SK-MEL-5 (cell line): ENCODE data around the gene SGMS1. TPM values are rescaled to one million over a fixed set of nuclear protein-coding genes. Genes with fewer than 3 reads are reported as not detected.
A peak's percentile ranks its signal among the peaks of the same experiment; 100 is the strongest.

Experiments
- DNase-seq: peaks from one replicate; pipeline ENCODE4 v3.0.0-alpha.2; 2016; ENCODE audit warnings: low read depth, low spot score
- in situ Hi-C: cut with HindIII; loops from 2 replicates; pipeline ENCODE4 v1.10.0; 2016; ENCODE audit warnings: low sequenced_read_pairs, high pct_unique_total_duplicates, low pct_unique_long_range_greater_than_20kb
- total RNA-seq: library from RNA; depleted of rRNA; stranded (reverse); fragments of >200 nt; shearing (Covaris generic); gene quantifications from 2 replicates; pipeline ENCODE4 v1.2.3, GENCODE V29; 2014

SGMS1 gene
- total RNA-seq, 1 experiment from 2014 or later: 5.8 TPM

DNA sequence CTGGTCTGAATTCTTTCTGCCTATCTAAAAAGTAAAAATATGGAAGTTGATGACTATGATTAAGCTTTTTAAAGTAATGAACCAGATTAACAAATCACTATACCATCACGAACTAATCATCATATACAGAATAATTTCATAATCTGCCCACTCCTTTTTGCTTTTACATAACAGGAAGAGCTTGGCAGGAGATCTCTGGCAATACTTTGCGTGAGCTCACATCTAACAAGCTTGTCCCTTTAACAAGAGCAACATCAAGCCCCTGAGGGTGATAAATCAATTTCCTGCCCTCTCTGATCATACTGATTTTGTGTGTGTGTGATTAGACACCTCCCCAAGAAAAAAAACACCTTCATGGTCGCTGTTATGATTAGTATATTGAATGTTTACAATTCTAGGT is 228.9 kb downstream of the SGMS1 start:
- no peak for DNase-seq
- in situ Hi-C loops: no loop called here

DNA sequence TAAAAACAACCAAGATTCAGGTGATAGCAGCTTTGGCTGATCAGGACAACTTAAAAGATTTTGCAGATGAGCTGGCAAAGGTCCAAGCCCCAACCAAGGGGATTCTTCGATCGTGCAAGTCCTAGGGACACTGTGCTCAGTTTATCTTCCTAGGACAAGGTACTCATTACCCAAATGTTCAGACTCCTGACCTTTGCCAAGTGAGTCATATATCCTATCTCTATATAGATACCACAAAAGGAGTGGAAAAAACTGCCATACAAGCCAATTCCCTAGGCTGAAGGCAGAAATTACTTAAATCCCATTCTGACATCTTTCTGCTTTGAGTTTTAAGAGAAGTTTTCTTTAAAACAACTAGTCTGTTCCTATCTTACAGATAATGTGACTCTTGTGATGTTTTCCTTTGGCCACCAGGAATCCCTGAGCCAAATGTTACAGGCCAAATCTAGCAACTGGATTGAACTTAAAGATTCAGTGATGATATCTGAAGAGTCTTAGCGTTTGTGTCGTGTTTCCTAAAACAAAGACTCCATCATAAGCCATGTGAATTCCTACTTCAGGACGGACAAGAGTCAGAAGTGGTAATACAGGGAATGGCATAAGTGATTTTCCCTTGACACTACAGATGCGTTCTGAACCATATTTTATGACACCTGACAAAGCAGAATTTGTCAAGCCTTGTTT is 229.8 kb downstream of the SGMS1 start:
- no peak for DNase-seq
- in situ Hi-C loops: no loop called here

DNA sequence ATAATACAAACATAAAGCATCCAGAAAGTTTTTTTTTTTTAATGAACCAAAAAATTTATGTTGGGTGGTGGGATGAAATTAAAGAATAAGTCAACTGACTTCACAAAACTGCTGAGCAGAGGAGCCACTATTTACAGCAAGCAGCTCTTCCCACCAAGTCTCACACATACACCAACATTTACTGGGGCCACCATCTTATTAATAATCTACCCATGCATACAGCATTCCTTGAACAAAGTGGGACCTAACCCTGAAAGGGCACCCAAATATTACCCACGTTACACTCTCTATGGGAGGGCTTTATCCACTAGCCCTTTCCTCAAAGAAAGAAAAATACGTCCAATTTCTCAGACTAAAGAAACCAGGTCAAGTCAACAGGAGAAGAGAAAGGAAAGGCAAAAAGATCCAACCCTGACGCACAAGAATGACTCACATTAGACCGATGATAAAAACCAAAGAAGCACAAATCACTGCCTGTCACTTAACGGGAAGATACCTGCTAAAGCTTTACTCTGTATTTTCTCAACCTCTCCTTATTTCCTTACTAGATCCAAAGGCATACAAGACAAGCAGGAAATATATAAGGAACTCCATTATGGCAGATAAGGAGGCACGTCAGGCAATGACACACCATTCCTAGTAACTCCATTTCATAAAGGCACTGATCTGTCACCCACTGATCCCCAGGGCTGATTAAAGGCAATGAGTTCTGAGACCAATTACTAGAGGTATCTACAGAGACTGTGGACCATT is 230.6 kb downstream of the SGMS1 start:
- in situ Hi-C loops: no loop called here
- DNase-seq: no peak

DNA sequence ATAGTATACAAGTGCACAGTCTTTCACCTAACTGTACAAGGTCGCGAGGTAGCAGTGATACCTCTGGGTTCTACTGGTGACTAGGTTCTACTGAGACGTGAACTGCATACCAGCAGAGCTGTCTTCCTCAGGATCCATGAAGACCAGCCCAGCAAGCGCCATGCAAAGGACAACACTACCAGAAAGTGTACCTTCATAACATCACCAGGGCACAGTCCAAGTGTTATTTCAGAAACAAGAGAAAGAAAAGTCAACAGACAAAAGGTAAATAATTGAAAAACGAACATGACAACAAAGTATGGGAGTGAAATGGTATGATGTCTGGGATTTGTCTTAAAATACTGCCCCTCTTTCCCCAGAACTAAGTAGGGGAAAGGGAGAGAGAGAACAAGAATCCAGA is 231.3 kb downstream of the SGMS1 start:
- no peak for DNase-seq
- in situ Hi-C loops: no loop called here

DNA sequence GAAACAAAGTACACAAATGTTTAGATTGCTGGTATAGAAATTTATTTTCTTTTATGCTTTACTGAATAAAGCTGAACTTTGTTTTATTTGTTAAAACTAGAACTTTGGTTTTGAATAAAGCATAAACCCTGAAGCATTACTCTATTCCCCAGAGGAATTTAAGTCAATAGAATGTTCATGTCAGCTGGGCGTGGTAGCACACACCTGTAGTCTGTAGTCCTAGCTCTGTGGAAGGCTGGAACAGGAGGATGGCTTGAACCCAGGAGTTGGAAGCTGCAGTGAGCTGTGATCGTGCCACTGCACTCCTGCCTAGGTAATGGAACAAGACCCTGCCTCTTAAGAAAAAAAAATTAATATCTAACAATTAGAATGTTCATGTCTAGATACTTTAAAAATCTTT is 233.5 kb downstream of the SGMS1 start:
- in situ Hi-C loops: no loop called here

DNA sequence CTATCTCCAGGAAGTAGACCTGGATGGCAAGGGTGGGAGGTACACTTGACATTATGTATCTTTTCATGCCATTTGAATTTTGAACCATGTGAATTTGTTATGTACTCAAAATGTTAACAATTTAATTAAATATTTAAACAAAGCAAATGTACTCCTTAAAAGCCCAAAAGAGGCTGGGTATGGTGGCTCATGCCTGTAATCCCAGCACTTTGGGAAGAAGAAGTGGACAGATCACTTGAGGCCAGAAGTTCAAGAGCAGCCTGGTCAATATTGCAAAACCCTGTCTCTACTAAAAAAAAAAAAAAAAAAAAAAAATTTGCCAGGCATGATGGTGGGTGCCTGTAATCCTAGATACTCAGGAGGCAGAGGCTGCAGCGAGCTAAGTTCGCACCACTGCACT is 235.6 kb downstream of the SGMS1 start:
- in situ Hi-C loops: no loop called here
- DNase-seq: no peak

More for the DNA sequence above, 233.5 kb downstream of the SGMS1 start:
- no peak for DNase-seq

DNA sequence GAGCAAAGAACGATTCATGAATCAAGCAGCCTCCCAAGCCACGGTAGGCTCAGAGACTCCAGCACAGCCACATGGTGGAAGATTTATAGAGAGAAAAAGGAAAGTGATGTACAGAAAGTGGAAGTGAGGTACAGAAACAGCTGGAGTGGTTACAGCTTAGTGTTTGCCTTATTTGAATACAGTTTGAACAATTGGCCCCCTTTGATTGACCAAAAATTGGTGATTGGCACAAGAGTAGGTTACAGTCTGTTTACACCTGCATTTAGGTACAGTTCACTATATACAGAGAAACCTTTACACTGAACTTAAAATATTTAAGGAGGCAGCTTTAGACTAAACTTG is 236.1 kb downstream of the SGMS1 start:
- in situ Hi-C loops: no loop called here
- DNase-seq: no peak

DNA sequence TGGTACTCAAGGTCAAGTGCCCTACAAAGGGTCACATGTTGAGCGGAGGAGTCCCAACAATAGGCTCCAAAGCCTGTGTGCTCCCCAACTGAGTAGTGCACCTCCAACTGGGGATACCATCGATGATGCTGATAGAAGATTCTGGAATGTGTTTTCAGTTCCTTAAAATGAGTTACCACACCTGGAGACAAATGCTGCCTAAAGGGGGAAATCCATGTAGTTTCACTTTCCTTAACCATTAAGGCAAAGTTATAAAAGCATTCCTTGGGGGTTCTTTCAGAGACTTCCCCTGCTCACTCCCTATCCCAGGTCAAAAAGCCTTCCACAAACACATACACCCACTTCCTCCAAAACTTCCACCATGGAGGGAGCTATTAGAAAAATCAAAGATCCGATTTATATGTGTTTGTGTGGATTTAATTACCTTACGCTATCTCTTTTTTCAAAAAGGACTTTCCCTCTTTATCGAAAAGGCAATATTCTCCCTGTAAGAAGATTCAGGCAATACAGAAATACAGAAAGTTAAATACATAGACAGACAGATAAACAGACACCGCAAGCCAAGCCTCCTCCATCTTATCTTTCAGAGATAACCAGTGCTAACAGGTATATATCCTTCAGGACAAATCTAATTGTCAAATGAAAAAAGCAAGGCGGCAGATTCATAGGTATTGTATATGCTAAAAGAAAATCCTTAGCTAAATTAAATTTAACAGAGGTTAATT is 236.6 kb downstream of the SGMS1 start:
- in situ Hi-C loops: no loop called here
- DNase-seq: no peak

DNA sequence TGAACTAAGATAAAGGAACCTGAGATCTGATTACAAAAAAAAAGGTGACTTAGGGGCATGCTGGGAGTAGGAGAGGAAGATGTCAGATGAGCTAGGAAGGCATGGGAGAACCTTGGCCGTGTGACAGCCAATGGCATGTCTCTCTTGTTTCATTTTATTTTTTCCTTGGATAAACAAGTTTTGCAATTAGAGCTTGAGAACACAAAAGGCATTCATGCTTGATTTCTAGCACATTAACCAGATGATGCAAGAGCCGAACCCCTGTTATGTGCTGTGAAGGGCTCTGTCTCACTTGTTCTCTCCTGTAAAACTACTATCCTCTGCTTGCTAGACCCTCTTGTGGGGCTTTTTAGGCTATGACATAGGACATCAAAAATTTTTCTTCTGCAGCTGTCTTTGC is 238.1 kb downstream of the SGMS1 start:
- in situ Hi-C loops: no loop called here
- peak; percentile 1 for DNase-seq

DNA sequence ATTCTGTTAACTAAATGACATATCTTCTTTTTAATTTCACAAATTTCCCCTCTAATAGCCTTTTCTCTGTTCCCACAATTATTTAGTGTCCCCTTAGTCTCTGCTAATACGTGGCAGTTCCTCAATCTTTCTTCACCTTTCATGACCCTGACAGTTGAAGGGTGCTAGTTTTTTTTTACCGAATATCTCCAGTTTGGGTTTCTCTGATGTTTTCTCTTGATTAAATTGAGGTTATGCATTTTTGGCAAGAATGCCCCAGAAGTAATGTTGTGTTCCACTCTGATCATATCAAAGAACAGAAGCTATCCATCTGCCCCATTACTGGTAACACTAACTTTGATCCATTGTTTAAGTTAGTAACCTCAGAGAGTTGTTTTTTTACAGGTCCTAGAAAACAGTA is 238.9 kb downstream of the SGMS1 start:
- in situ Hi-C loops: no loop called here
- no peak for DNase-seq

DNA sequence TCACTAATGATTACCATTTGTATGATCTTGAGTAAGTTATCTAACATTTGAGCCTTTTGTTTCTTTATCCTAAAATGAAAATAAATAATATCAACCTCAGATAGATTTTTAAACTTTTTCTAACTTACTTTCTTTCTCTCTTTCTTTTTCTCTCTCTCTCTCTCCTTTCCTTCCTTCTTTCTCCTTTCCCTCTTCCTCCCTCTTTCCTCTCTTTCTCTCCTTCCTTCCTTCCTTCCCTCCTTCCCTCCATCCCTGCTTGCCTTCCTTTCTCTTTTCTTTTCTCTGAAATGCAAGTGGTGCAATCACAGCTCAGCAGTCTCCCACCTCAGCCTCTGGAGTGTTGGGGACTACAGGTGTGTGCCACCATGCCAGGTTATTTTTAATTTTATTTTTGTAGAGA is 239.5 kb downstream of the SGMS1 start:
- in situ Hi-C loops: no loop called here
- no peak for DNase-seq

DNA sequence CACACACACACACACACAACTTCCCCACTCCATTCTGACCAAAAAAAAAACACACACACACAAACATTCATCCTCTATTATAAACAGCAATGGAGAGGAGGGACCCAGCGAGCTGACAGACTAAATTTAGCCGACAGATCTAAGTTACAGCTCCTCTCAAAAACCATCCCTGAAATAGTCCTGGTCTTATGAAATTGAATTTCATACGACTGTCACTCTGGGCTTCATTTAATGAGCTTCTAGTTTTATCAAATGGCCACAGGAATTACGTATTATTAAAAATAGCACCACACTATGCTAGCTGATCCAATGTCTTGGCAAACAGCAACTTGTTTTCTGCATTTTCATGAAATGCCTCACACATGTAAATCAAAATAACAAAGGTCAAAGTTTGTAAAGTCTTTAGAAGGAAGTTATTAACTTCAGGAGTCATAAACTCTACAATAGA is 241.2 kb downstream of the SGMS1 start:
- in situ Hi-C loops: no loop called here
- no peak for DNase-seq

DNA sequence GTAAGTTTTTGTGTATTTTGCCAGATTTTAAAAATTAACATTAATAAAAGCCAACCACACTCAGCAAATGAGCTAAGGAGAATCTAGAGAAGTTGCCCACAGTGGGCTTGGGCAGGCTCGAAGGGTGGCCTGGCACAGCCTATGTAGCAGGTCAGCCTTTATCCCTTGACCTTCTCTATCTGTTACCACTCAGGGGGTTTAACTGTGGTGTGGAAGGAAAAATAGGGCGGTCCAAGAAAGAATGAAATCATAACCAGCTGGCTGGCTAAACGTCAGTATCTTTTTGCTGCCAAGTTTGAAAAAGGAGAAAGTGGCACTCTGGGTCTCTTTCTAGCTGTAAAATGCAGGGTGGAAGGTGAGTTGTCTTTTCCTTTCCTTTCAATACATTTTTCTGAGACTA is 242.1 kb downstream of the SGMS1 start:
- in situ Hi-C loops: no loop called here
- no peak for DNase-seq

DNA sequence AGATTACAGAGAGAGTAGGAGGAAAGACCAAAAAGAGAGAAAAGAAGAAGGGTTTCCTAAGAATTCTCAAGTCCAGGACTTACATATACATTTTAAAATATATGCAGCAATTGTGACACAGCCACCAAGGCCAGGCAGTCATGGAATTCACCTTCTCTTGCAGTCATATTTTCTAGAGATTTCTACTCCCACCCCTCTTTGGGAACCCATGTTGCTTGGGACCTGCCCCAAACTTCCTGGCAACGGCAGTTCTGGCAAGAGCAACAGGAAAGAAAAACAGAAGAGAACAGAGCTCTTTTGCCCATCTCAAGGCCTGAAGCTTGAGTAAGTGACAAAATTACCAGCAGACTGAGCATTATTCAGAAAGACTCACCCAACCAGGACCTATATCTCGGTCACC is 244.1 kb downstream of the SGMS1 start:
- no peak for DNase-seq
- in situ Hi-C loops: no loop called here

DNA sequence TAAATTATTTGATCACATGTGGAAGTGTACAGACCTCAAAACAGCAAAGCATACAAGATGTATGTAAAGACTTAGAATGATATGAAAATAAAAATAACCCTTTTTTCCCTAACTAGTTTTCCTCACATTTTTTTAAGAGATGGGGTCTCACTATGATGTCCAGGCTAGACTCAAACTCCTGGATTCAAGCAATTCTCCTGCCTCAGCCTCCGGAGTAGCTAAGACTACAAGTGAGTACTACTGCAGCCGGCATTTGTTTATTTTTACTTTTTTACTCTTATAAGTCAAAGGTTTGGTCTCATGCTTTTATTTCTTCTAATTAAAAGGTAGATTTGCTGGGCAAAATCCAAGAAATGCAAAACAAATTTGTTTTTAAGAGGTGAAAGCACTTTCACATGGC is 248.0 kb downstream of the SGMS1 start:
- DNase-seq: no peak
- in situ Hi-C loops: no loop called here

DNA sequence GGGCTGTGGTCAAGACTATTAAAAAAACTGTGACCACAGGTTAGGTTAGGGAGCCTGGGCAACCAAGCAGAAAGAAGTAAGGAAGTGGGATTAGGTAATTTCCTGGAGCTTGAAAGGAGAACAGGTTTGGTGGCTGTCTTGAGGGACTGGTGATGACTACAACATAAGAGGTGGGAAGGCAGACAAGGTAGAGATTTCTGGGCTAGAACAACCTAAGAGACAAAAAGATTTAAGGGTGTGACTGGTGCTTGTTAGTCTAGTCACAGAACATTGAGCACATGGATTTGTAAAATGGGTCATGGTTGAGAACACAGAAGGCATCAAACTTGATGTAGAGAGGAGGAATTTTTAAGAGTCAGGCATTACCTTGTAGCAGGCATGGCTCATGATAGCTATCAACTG is 248.7 kb downstream of the SGMS1 start:
- DNase-seq: no peak
- in situ Hi-C loops: no loop called here

DNA sequence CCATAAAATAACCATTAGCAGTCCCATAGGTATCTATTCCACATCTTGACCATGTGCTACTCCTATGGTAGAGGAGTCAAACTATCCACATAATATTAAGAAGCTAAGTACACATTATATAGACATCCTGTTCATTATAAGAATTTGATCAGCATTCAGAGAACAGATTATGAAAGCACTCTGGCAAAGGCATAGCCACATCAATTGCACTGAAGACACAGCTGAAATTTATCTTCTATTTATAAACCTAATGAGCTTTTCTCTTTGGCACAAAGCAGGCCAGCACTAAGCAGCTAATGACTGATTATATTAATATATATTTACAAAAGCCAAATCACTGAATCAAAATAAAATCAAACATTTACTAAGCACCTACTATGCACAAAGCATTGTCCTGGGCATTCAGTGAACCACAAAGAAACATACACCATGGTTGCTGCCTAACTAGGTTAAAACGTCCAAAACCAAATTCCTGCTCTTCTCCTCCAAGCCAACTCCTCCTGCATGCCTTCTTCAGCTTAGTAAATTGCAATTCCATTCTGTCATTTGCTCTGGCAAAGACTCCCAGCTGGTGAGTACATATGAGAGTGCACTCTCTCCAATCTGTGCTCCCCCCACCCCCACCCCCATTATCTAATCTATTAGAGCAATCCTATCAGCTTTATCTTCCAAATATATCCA is 249.8 kb downstream of the SGMS1 start:
- DNase-seq: no peak
- in situ Hi-C loops: no loop called here

DNA sequence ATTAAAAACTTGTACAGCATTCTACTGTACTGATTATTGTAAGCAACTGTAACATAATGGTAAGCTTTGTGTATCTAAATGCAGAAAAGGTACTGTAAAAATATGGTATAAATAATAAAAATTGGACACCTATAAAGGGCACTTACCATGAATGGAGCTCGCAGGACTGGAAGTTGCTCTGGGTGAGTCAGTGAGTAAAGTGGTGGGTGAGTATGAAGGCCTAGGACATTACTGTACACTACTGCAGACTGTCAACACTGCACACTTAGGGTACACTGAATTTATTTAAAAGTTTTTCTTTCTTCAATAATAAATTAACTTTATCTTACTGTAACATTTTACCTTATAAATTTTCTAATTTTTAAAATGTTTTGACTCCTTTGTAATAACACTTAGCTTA is 253.8 kb downstream of the SGMS1 start:
- DNase-seq: no peak
- in situ Hi-C loops: no loop called here
